HEK293 (cell line): ENCODE measurements around the gene RPL7A.

Experiments used
- CTCF ChIA-PET: fragments of 350-600 bp; formaldehyde crosslinking; extraction: SDS; loops from one replicate; lab custom pipeline; 2021; ENCODE audit warnings: antibody characterized with exemption; lab: Yijun Ruan, JAX
- POLR2A ChIA-PET: fragments of 300-600 bp; formaldehyde crosslinking; extraction: SDS; loops from one replicate; lab custom pipeline; 2020; ENCODE audit warnings: antibody characterized with exemption, inconsistent platforms; lab: Yijun Ruan, JAX
- H3K27ac ChIP-seq: fragments of 200-500 bp; sonication (Bioruptor generic); 2 replicates; pipeline ENCODE4 v1.5.1; 2014; ENCODE audit warnings: low read depth, low read length, control low read depth, inconsistent platforms; ENCODE audit errors: extremely low read depth
- H3K36me3 ChIP-seq, 2 experiments: fragments of 200-500 bp in 1 of 2; sonication (Bioruptor generic) in 1 of 2; 1 replicate in 1 of 2; 2 replicates in 1 of 2; pipeline ENCODE4 v1.5.1; 2014 to 2017; ENCODE audit warnings: inconsistent platforms in 2 of 2, low read length in 2 of 2; ENCODE audit not compliant: control insufficient read depth in 2 of 2, insufficient read depth in 1 of 2
- H3K4me1 ChIP-seq: fragments of 200-500 bp; sonication (Bioruptor generic); 2 replicates; pipeline ENCODE4 v1.5.1; 2014; ENCODE audit warnings: mild to moderate bottlenecking, low read length, inconsistent platforms; ENCODE audit not compliant: control insufficient read depth, insufficient read depth
- H3K4me3 ChIP-seq: 2 replicates; pipeline ENCODE4 v1.5.1; 2011; ENCODE audit warnings: low read depth, mild to moderate bottlenecking, control low read depth, low read length, moderate library complexity
- H3K9me3 ChIP-seq: fragments of 200-500 bp; sonication (Bioruptor generic); 2 replicates; pipeline ENCODE4 v1.5.1; 2014; ENCODE audit warnings: low read depth, low read length, inconsistent platforms; ENCODE audit not compliant: control insufficient read depth, insufficient read depth
- SP7 ChIP-seq: fragments of 450-650 bp; formaldehyde crosslinking; IDR thresholded peaks from 2 replicates; pipeline ENCODE4 v1.5.1; 2016; ENCODE audit warnings: missing biosample characterization, missing genetic modification characterization
- WT1 ChIP-seq: fragments of 450-650 bp; formaldehyde crosslinking; IDR thresholded peaks from 2 replicates; pipeline ENCODE4 v1.5.1; 2016; ENCODE audit warnings: missing biosample characterization, missing genetic modification characterization
- ZNF341 ChIP-seq: fragments of 450-650 bp; formaldehyde crosslinking; IDR thresholded peaks from 2 replicates; pipeline ENCODE4; 2016; ENCODE audit warnings: low read depth, missing biosample characterization, missing genetic modification characterization
- ZNF76 ChIP-seq: fragments of 450-650 bp; formaldehyde crosslinking; IDR thresholded peaks from 2 replicates; pipeline ENCODE4; 2016; ENCODE audit warnings: low read depth, missing biosample characterization, missing genetic modification characterization, borderline replicate concordance
- TF ChIP-seq, protein P1 (sequence below): fragments of 450-650 bp; formaldehyde crosslinking; IDR thresholded peaks from 2 replicates; pipeline ENCODE4 v1.5.1; 2016; ENCODE audit warnings: missing biosample characterization, missing genetic modification characterization
- TF ChIP-seq, protein P2 (sequence below): fragments of 450-650 bp; formaldehyde crosslinking; IDR thresholded peaks from 2 replicates; pipeline ENCODE4 v1.5.1; 2016; ENCODE audit warnings: missing biosample characterization, missing genetic modification characterization
- TF ChIP-seq, protein P3 (sequence below): fragments of 450-650 bp; formaldehyde crosslinking; IDR thresholded peaks from 2 replicates; pipeline ENCODE4 v1.5.1; 2016; ENCODE audit warnings: missing biosample characterization, missing genetic modification characterization
- TF ChIP-seq, protein P4 (sequence below): fragments of 450-650 bp; formaldehyde crosslinking; IDR thresholded peaks from 2 replicates; pipeline ENCODE4 v1.5.1; 2017; ENCODE audit warnings: missing biosample characterization, missing genetic modification characterization
- TF ChIP-seq, protein P5 (sequence below): fragments of 450-650 bp; formaldehyde crosslinking; IDR thresholded peaks from 2 replicates; pipeline ENCODE4 v1.5.1; 2016; ENCODE audit warnings: missing biosample characterization, missing genetic modification characterization
- TF ChIP-seq, protein P6 (sequence below): fragments of 450-650 bp; formaldehyde crosslinking; IDR thresholded peaks from 2 replicates; pipeline ENCODE4 v1.5.1; 2016; ENCODE audit warnings: missing biosample characterization, missing genetic modification characterization, borderline replicate concordance
- TF ChIP-seq, protein P7 (sequence below): fragments of 450-650 bp; formaldehyde crosslinking; IDR thresholded peaks from 2 replicates; pipeline ENCODE4 v1.5.1; 2016; ENCODE audit warnings: missing biosample characterization, missing genetic modification characterization

The RPL7A gene

DNA sequence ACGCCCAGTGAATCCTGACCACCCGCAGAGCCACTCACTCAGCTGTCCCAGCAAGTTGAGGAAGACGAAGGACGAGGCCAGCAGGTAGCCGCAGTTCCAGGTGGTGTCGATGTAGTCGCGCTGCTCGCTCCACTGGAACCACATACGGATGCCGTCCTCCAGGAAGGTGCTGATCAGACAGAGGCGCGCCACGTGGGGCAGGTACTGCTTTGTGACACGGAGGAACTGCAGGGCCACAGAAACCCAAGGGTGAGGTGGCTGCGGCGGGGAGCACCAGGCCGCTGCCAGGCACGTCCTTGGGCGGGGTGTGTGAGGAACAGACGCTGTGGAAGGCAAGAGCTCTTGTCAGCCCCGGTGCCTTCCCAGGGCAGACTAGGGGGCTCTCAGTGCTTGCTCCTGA is 19.2 kb downstream of the RPL7A start:
- CTCF ChIA-PET: no interaction called here
- peaks cover 0 to 93% of the 10 kb centered on the region in 2 experiments; a peak in 2 of 3 replicates for H3K36me3 ChIP-seq
- H3K4me3 ChIP-seq: no peak overlapping the region
- no peaks in the 10 kb centered on the region for H3K4me1 ChIP-seq
- POLR2A ChIA-PET: interaction anchor here (0.7 to 5.6 kb wide), 6 partner anchors 7 to 28 kb away, joined by 3 to 35 read pairs (median 12); partner anchors contain the start of genes MED22, RPL7A, SURF1 and SURF4
- no peak overlapping the region for H3K27ac ChIP-seq
- TF ChIP-seq, protein P1, sequence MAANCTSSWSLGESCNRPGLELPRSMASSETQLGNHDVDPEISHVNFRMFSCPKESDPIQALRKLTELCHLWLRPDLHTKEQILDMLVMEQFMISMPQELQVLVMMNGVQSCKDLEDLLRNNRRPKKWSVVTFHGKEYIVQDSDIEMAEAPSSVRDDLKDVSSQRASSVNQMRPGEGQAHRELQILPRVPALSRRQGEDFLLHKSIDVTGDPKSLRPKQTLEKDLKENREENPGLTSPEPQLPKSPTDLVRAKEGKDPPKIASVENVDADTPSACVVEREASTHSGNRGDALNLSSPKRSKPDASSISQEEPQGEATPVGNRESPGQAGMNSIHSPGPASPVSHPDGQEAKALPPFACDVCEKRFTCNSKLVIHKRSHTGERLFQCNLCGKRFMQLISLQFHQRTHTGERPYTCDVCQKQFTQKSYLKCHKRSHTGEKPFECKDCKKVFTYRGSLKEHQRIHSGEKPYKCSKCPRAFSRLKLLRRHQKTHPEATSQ (tag by site-specific recombination): no peak
- TF ChIP-seq, protein P2, sequence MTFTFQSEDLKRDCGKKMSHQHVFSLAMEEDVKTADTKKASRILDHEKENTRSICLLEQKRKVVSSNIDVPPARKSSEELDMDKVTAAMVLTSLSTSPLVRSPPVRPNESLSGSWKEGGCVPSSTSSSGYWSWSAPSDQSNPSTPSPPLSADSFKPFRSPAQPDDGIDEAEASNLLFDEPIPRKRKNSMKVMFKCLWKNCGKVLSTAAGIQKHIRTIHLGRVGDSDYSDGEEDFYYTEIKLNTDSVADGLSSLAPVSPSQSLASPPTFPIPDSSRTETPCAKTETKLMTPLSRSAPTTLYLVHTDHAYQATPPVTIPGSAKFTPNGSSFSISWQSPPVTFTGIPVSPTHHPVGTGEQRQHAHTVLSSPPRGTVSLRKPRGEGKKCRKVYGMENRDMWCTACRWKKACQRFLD: no peak
- TF ChIP-seq ZNF76 (tag by site-specific recombination): no peak
- TF ChIP-seq, protein P3, sequence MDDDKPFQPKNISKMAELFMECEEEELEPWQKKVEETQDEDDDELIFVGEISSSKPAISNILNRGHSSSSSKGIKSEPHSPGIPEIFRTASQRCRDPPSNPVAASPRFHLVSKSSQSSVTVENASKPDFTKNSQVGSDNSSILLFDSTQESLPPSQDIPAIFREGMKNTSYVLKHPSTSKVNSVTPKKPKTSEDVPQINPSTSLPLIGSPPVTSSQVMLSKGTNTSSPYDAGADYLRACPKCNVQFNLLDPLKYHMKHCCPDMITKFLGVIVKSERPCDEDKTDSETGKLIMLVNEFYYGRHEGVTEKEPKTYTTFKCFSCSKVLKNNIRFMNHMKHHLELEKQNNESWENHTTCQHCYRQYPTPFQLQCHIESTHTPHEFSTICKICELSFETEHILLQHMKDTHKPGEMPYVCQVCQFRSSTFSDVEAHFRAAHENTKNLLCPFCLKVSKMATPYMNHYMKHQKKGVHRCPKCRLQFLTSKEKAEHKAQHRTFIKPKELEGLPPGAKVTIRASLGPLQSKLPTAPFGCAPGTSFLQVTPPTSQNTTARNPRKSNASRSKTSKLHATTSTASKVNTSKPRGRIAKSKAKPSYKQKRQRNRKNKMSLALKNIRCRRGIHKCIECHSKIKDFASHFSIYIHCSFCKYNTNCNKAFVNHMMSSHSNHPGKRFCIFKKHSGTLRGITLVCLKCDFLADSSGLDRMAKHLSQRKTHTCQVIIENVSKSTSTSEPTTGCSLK (tag by site-specific recombination): no peak
- TF ChIP-seq, protein P4, sequence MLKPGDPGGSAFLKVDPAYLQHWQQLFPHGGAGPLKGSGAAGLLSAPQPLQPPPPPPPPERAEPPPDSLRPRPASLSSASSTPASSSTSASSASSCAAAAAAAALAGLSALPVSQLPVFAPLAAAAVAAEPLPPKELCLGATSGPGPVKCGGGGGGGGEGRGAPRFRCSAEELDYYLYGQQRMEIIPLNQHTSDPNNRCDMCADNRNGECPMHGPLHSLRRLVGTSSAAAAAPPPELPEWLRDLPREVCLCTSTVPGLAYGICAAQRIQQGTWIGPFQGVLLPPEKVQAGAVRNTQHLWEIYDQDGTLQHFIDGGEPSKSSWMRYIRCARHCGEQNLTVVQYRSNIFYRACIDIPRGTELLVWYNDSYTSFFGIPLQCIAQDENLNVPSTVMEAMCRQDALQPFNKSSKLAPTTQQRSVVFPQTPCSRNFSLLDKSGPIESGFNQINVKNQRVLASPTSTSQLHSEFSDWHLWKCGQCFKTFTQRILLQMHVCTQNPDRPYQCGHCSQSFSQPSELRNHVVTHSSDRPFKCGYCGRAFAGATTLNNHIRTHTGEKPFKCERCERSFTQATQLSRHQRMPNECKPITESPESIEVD (tag by site-specific recombination): no peak
- TF ChIP-seq, protein P5, sequence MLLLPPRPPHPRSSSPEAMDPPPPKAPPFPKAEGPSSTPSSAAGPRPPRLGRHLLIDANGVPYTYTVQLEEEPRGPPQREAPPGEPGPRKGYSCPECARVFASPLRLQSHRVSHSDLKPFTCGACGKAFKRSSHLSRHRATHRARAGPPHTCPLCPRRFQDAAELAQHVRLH (tag by site-specific recombination): no peak
- TF ChIP-seq, protein P6, sequence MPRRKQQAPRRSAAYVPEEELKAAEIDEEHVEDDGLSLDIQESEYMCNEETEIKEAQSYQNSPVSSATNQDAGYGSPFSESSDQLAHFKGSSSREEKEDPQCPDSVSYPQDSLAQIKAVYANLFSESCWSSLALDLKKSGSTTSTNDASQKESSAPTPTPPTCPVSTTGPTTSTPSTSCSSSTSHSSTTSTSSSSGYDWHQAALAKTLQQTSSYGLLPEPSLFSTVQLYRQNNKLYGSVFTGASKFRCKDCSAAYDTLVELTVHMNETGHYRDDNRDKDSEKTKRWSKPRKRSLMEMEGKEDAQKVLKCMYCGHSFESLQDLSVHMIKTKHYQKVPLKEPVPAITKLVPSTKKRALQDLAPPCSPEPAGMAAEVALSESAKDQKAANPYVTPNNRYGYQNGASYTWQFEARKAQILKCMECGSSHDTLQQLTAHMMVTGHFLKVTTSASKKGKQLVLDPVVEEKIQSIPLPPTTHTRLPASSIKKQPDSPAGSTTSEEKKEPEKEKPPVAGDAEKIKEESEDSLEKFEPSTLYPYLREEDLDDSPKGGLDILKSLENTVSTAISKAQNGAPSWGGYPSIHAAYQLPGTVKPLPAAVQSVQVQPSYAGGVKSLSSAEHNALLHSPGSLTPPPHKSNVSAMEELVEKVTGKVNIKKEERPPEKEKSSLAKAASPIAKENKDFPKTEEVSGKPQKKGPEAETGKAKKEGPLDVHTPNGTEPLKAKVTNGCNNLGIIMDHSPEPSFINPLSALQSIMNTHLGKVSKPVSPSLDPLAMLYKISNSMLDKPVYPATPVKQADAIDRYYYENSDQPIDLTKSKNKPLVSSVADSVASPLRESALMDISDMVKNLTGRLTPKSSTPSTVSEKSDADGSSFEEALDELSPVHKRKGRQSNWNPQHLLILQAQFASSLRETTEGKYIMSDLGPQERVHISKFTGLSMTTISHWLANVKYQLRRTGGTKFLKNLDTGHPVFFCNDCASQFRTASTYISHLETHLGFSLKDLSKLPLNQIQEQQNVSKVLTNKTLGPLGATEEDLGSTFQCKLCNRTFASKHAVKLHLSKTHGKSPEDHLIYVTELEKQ (tag by site-specific recombination): no peak
- TF ChIP-seq SP7 (tag by site-specific recombination): no peak
- no peak for TF ChIP-seq WT1 (tag by site-specific recombination)
- TF ChIP-seq, protein P7, sequence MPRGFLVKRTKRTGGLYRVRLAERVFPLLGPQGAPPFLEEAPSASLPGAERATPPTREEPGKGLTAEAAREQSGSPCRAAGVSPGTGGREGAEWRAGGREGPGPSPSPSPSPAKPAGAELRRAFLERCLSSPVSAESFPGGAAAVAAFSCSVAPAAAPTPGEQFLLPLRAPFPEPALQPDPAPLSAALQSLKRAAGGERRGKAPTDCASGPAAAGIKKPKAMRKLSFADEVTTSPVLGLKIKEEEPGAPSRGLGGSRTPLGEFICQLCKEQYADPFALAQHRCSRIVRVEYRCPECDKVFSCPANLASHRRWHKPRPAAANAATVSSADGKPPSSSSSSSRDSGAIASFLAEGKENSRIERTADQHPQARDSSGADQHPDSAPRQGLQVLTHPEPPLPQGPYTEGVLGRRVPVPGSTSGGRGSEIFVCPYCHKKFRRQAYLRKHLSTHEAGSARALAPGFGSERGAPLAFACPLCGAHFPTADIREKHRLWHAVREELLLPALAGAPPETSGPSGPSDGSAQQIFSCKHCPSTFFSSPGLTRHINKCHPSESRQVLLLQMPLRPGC (tag by site-specific recombination): no peak
- TF ChIP-seq ZNF341 (tag by site-specific recombination): no peak
- H3K9me3 ChIP-seq: no peaks in the 10 kb centered on the region
